Naive thymus-derived CD4-positive, alpha-beta T cell (primary cell): ENCODE results near the gene LYPD5. TPM values are rescaled to one million over a fixed set of nuclear protein-coding genes. Genes with fewer than 3 reads are reported as not detected.
"Not testable (repeated sequence)": the region's sequence is repeated elsewhere in the genome, so short reads cannot be mapped to it uniquely, and the experiment has no call there.

Experiments
- ATAC-seq: fragments of 150-1000 bp; cut with Tn5 transposase; 2 replicates; pipeline ENCODE4 v1.10.0; 2021; ENCODE audit warnings: mild to moderate bottlenecking, moderate library complexity
- CTCF ChIA-PET: fragments of 350-600 bp; sonication (Branson Sonifier 250); formaldehyde crosslinking; loops from one replicate; lab custom pipeline; 2021; ENCODE audit warnings: antibody characterized with exemption; lab: Charles Lee
- POLR2A ChIA-PET: fragments of 350-600 bp; sonication (Branson Sonifier 250); formaldehyde crosslinking; loops from one replicate; lab custom pipeline; 2021; ENCODE audit warnings: antibody characterized with exemption, inconsistent platforms; lab: Charles Lee
- DNase-seq, 9 donors: peaks; one replicate each; pipeline versions ENCODE4 v3.0.0 to v3.0.0-alpha.2; 2020 to 2022; ENCODE audit warnings: mixed read lengths in 1 of 9
- H3K27ac ChIP-seq: one replicate; pipeline ENCODE4 v1.7.0; 2013; ENCODE audit warnings: mild to moderate bottlenecking, low read depth, low read length, moderate library complexity
- H3K27me3 ChIP-seq, 2 donors: one replicate each; pipeline ENCODE4 v1.7.0; 2013; ENCODE audit warnings: low read length in 2 of 2, mild to moderate bottlenecking in 2 of 2, moderate library complexity in 2 of 2; ENCODE audit not compliant: control insufficient read depth in 2 of 2, insufficient read depth in 2 of 2
- H3K36me3 ChIP-seq, 3 experiments: 1 replicate in 2 of 3; 2 replicates in 1 of 3; pipeline ENCODE4 v1.7.0; 2013; ENCODE audit warnings: low read length in 3 of 3, mild to moderate bottlenecking in 3 of 3, moderate library complexity in 1 of 3; ENCODE audit not compliant: insufficient read depth in 3 of 3, control insufficient read depth in 2 of 3
- H3K4me1 ChIP-seq, 2 donors: one replicate each; pipeline ENCODE4 v1.7.0; 2013; ENCODE audit warnings: low read length in 2 of 2, mild to moderate bottlenecking in 2 of 2, moderate library complexity in 1 of 2; ENCODE audit not compliant: control insufficient read depth in 2 of 2, insufficient read depth in 2 of 2
- H3K4me3 ChIP-seq: 2 replicates; pipeline ENCODE4 v1.7.0; 2013; ENCODE audit warnings: mild to moderate bottlenecking, low read length
- H3K9me3 ChIP-seq, 3 experiments: 1 replicate in 2 of 3; 2 replicates in 1 of 3; pipeline ENCODE4 v1.7.0; 2013; ENCODE audit warnings: low read length in 3 of 3; ENCODE audit not compliant: control insufficient read depth in 2 of 3
- H3K27ac Mint-ChIP-seq, 9 donors: one replicate each; pipeline ENCODE4 v1.8.0; 2020 to 2022; ENCODE audit warnings: mixed read lengths in 9 of 9, mild to moderate bottlenecking in 8 of 9, moderate library complexity in 5 of 9, inconsistent platforms in 2 of 9
- H3K27me3 Mint-ChIP-seq, 5 donors: one replicate each; pipeline ENCODE4 v1.8.0; 2021 to 2022; ENCODE audit warnings: mixed read lengths in 5 of 5, mild to moderate bottlenecking in 1 of 5
- H3K36me3 Mint-ChIP-seq, 5 donors: one replicate each; pipeline ENCODE4 v1.8.0; 2020 to 2022; ENCODE audit warnings: mixed read lengths in 5 of 5, mild to moderate bottlenecking in 3 of 5, inconsistent platforms in 1 of 5
- H3K4me1 Mint-ChIP-seq, 7 donors: one replicate each; pipeline ENCODE4 v1.8.0; 2020 to 2022; ENCODE audit warnings: mixed read lengths in 7 of 7, mild to moderate bottlenecking in 3 of 7, inconsistent platforms in 1 of 7
- H3K4me3 Mint-ChIP-seq, 10 donors: one replicate each; pipeline ENCODE4 v1.8.0; 2020 to 2022; ENCODE audit warnings: mild to moderate bottlenecking in 10 of 10, mixed read lengths in 10 of 10, moderate library complexity in 6 of 10, inconsistent platforms in 2 of 10
- H3K9me3 Mint-ChIP-seq, 11 donors: one replicate each; pipeline ENCODE4 v1.8.0; 2020 to 2022; ENCODE audit warnings: mixed read lengths in 11 of 11, mild to moderate bottlenecking in 4 of 11, inconsistent platforms in 1 of 11, moderate library complexity in 1 of 11
- intact Hi-C, 2 donors: fragments of 100-400 bp; cut with micrococcal nuclease; formaldehyde crosslinking; loops; one replicate each; pipeline ENCODE4 v1.15.1; 2023
- polyA plus RNA-seq, 2 donors: library from polyadenylated mRNA; unstranded; fragments of 300-500 nt; fragmentation: Illumina TruSeq; gene quantifications; one replicate each; pipeline ENCODE4 v1.2.3, GENCODE V29; 2021
- total RNA-seq, 6 experiments: library from RNA in 5 of 6; stranded (reverse) in 5 of 6; gene quantifications; 1 replicate in 5 of 6; 2 replicates in 1 of 6; pipeline ENCODE4 v1.2.3 and lab custom pipeline; 2021 to 2026

Gene LYPD5
- total and polyA plus RNA-seq, 7 experiments from 2014 or later: 0.19 to 0.89 (median 0.44) TPM; not detected in 1

DNA sequence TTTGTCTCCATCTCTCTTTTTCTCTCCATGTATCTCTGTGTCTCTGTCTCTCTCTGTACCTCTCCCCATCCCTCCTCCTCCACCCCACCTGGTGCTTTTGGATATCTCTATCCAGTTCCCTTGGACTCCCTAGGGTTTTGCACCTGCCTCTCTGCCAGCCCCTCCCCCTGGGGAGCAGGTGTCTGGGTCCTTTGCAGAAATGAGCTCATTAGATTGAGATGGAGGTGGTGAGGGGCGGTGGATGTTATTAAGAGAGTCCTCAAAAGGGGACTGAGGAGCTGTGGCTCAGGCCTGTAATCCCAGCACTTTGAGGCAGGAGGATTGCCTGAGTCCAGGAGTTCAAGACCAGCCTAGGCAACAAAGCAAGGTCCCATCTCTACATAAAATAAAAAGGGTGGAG, 23.6 kb downstream of the LYPD5 start:
- ATAC-seq (no peak), DNase-seq (no peak)
- Mint-ChIP-seq H3K36me3 (peaks cover 0 to 17% (median 0%) of the 10 kb centered on the region in 5 donors), H3K4me3 (peak overlapping the region; percentile 66 to 87 (median 81)), H3K27ac (peak overlapping the region; percentile 84 to 96 (median 93)), H3K27me3 (no peaks in the 10 kb centered on the region), H3K9me3 (peaks cover 0 to 2% (median 0%) of the 10 kb centered on the region in 11 donors), H3K4me1 (peaks cover 55 to 83% (median 65%) of the 10 kb centered on the region in 7 donors)
- Histone ChIP-seq H3K27me3 (no peaks in the 10 kb centered on the region), H3K27ac (peak overlapping the region; percentile 71), H3K36me3 (peaks cover 0 to 6% (median 0%) of the 10 kb centered on the region in 3 experiments), H3K4me1 (peaks cover 27 to 46% of the 10 kb centered on the region in 2 donors), H3K9me3 (no peaks in the 10 kb centered on the region), H3K4me3 (no peak overlapping the region)
- CTCF ChIA-PET: interaction anchor here (0.9 to 2.6 kb wide), 5 partner anchors 13 to 37 kb away, joined by 3 to 11 read pairs (median 3); partner anchors contain the start of gene SMG9
- POLR2A ChIA-PET: interaction anchor here (1.2 to 7.9 kb wide), 4 partner anchors 13 to 34 kb away, joined by 3 to 100 read pairs (median 18); partner anchors contain the start of gene SMG9
- intact Hi-C loops: no loop called here

DNA sequence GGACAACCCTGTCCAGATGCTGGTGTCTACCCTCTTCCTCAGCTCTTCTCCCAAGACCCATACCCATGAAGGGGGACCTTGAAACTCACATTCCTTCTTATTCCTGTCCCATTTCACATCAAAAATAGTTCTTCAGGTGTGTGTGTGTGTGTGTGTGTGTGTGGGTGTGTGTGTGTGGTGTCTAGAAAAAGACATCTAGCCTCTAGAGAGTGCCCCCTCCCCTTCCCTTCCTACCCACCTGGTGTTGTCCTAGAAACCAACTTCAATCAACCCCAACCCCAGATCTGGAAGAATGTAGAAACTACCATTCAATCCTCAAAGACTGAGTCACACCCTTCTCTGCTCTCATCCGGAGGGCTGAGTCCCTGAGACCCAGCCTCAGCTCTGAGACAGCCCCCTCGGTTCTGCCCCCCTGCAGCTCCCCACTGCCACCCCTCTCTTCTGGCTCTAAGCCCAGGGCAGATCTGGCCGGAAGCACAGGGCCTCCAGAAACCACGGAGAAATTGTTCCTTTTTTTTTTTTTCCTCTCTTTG, 25.0 kb downstream of the LYPD5 start:
- intact Hi-C loops: loop anchor here (1.0 kb wide), 2 partner anchors 12 to 23 kb away; partner anchors contain the start of gene SMG9 (in 1 of the 2)
- H3K27me3 Mint-ChIP-seq: no peaks in the 10 kb centered on the region
- H3K27ac ChIP-seq: peak overlapping the region; percentile 71
- H3K4me1 ChIP-seq: peaks cover 27 to 38% of the 10 kb centered on the region in 2 donors
- ATAC-seq (peak; percentile 68), DNase-seq (peak in 7 of 9 donors; percentile 39 to 78 (median 57))
- H3K36me3 ChIP-seq: peaks cover 0 to 13% (median 0%) of the 10 kb centered on the region in 3 experiments
- H3K9me3 ChIP-seq: no peaks in the 10 kb centered on the region
- H3K4me3 Mint-ChIP-seq: peak overlapping the region; percentile 66 to 87 (median 81)
- peak overlapping the region; percentile 15 for H3K4me3 ChIP-seq
- ChIA-PET CTCF (interaction anchor here (0.7 to 2.6 kb wide), 5 partner anchors 15 to 1311 kb away, joined by 3 to 12 read pairs (median 5); no protein-coding TSS in a partner anchor), POLR2A (interaction anchor here (0.6 to 7.9 kb wide), 4 partner anchors 12 to 32 kb away, joined by 5 to 100 read pairs (median 18); partner anchors contain the start of gene SMG9)
- H3K27ac Mint-ChIP-seq: peak overlapping the region; percentile 84 to 96 (median 93)
- H3K36me3 Mint-ChIP-seq: peaks cover 0 to 17% (median 0%) of the 10 kb centered on the region in 5 donors
- H3K9me3 Mint-ChIP-seq: peaks cover 0 to 2% (median 0%) of the 10 kb centered on the region in 11 donors
- no peaks in the 10 kb centered on the region for H3K27me3 ChIP-seq
- H3K4me1 Mint-ChIP-seq: peaks cover 51 to 69% (median 60%) of the 10 kb centered on the region in 7 donors

DNA sequence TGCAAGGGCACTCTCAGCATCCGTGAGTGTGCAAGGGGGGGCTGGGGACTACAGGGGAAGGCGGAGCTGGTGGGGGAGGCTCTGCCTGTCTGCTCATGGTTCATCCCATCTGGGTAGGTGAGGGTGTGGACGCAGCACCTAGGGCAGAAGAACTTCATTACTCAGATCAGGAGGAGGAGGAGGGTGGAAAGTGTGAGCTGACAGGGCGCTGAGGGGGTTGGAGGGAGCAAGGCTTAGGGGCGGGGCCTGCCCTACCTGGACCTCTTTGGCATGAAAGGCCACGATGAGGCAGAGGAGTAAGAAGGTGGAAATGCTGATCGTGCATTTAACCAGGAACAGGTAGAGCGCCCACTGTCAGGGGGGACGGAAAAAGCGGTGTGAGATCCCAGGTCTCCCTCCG, 26.0 kb downstream of the LYPD5 start:
- no peaks in the 10 kb centered on the region for H3K27me3 Mint-ChIP-seq
- peak overlapping the region in 9 of 10 donors; percentile 58 to 87 (median 75) for H3K4me3 Mint-ChIP-seq
- no peak overlapping the region for H3K4me3 ChIP-seq
- H3K4me1 ChIP-seq: peaks cover 23 to 36% of the 10 kb centered on the region in 2 donors
- peaks cover 0 to 2% (median 0%) of the 10 kb centered on the region in 11 donors for H3K9me3 Mint-ChIP-seq
- peak overlapping the region; percentile 71 for H3K27ac ChIP-seq
- peaks cover 46 to 61% (median 51%) of the 10 kb centered on the region in 7 donors for H3K4me1 Mint-ChIP-seq
- intact Hi-C loops: no loop called here
- DNase-seq (peak in 1 of 9 donors; percentile 65), ATAC-seq (no peak)
- peaks cover 0 to 17% (median 0%) of the 10 kb centered on the region in 5 donors for H3K36me3 Mint-ChIP-seq
- H3K36me3 ChIP-seq: peaks cover 0 to 20% (median 0%) of the 10 kb centered on the region in 3 experiments
- POLR2A ChIA-PET: interaction anchor here (5.7 to 7.9 kb wide), 2 partner anchors 11 to 22 kb away, joined by 28 to 100 read pairs; partner anchors contain the start of gene SMG9
- H3K27ac Mint-ChIP-seq: peak overlapping the region in 8 of 9 donors; percentile 72 to 96 (median 92)
- no peaks in the 10 kb centered on the region for H3K9me3 ChIP-seq
- no peaks in the 10 kb centered on the region for H3K27me3 ChIP-seq
- CTCF ChIA-PET: interaction anchor here (1.5 to 2.6 kb wide), 3 partner anchors 10 to 31 kb away, joined by 7 to 12 read pairs (median 11); no protein-coding TSS in a partner anchor

DNA sequence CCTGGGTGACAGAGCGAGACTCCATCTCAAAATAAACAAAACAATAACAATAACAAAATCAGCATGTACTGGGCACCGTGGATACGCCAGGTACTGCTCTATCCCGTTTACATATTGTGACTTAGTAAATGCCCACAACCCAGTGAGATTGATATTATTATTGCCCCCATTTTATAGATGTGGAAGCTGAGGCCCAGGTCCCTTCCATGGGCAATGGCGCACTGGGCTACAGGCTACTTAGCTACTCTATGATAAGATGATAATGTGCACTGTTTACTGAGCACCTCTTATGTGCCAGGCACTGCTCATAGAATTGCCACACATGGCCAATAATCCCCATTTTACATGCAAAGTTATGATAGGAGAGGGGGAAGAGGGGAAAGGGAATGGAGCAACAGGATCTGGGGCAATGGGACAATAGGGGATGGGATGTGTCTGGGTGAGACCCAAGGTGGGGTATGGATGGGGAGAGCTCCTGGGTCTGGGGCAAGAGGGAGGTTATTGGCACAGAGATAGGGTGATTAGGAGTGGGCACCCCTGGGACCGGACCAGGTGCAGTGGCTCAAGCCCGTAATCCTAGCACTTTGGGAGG, 26.9 kb downstream of the LYPD5 start:
- no peak overlapping the region for H3K27ac ChIP-seq
- no peaks in the 10 kb centered on the region for H3K9me3 ChIP-seq
- peaks cover 17 to 32% of the 10 kb centered on the region in 2 donors for H3K4me1 ChIP-seq
- H3K36me3 ChIP-seq: peaks cover 0 to 29% (median 0%) of the 10 kb centered on the region in 3 experiments
- peaks cover 41 to 56% (median 47%) of the 10 kb centered on the region in 7 donors for H3K4me1 Mint-ChIP-seq
- no peaks in the 10 kb centered on the region for H3K27me3 ChIP-seq
- no peak overlapping the region for H3K4me3 ChIP-seq
- DNase-seq: no peak
- no peak for ATAC-seq
- intact Hi-C loops: no loop called here
- H3K4me3 Mint-ChIP-seq: peak overlapping the region in 6 of 10 donors; percentile 14 to 87 (median 40)
- peak overlapping the region in 8 of 9 donors; percentile 7 to 96 (median 84) for H3K27ac Mint-ChIP-seq
- H3K36me3 Mint-ChIP-seq: peaks cover 0 to 18% (median 0%) of the 10 kb centered on the region in 5 donors
- H3K27me3 Mint-ChIP-seq: no peaks in the 10 kb centered on the region
- POLR2A ChIA-PET: interaction anchor here (5.7 to 7.9 kb wide), 2 partner anchors 10 to 21 kb away, joined by 28 to 100 read pairs; partner anchors contain the start of gene SMG9
- H3K9me3 Mint-ChIP-seq: peaks cover 0 to 2% (median 0%) of the 10 kb centered on the region in 11 donors
- CTCF ChIA-PET: interaction anchor here (1.5 kb wide), 1 partner anchor 9 kb away, joined by 7 read pairs; no protein-coding TSS in a partner anchor

DNA sequence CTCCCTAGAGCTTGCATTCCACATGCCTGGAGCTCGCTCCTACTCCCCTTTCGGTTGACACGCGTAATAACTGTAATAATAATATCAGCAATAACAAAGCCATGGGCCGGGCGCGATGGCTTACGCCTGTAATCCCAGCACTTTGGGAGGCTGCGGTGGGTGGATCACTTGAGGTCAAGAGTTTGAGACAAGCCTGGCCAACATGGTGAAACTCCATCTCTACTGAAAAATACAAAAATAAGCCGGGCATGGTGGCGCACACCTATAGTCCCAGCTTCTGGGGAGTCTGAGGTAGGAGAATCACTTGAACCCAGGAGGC, 27.3 kb downstream of the LYPD5 start:
- H3K27me3 Mint-ChIP-seq, ATAC-seq, DNase-seq, intact Hi-C loops, H3K9me3 Mint-ChIP-seq, H3K4me3 ChIP-seq, H3K27ac ChIP-seq, H3K27me3 ChIP-seq, H3K4me3 Mint-ChIP-seq, H3K9me3 ChIP-seq: not testable (repeated sequence)
- CTCF ChIA-PET: interaction anchor here (1.5 kb wide), 1 partner anchor 8 kb away, joined by 7 read pairs; no protein-coding TSS in a partner anchor
- Mint-ChIP-seq H3K27ac (peak overlapping the region in 2 of 9 donors; percentile 22 to 95), H3K4me1 (peaks cover 39 to 54% (median 47%) of the 10 kb centered on the region in 7 donors), H3K36me3 (peaks cover 0 to 22% (median 0%) of the 10 kb centered on the region in 5 donors)
- POLR2A ChIA-PET: interaction anchor here (5.7 to 7.9 kb wide), 2 partner anchors 9 to 20 kb away, joined by 28 to 100 read pairs; partner anchors contain the start of gene SMG9
- Histone ChIP-seq H3K4me1 (peaks cover 17 to 32% of the 10 kb centered on the region in 2 donors), H3K36me3 (peaks cover 0 to 34% (median 0%) of the 10 kb centered on the region in 3 experiments)
